IPS-15b (cell line): ENCODE results near the gene MCRS1.
A peak's percentile ranks its signal among the peaks of the same experiment; 100 is the strongest.
"Not testable (repeated sequence)": the region's sequence is repeated elsewhere in the genome, so short reads cannot be mapped to it uniquely, and the experiment has no call there.

Source experiments
- H3K27me3 ChIP-seq: one replicate; pipeline ENCODE4 v1.6.1; 2013; ENCODE audit warnings: low read length; ENCODE audit not compliant: control insufficient read depth, insufficient read depth
- H3K36me3 ChIP-seq: one replicate; pipeline ENCODE4 v1.6.1; 2013; ENCODE audit warnings: low read length; ENCODE audit not compliant: control insufficient read depth, insufficient read depth
- H3K4me1 ChIP-seq: one replicate; pipeline ENCODE4 v1.6.1; 2013; ENCODE audit warnings: mild to moderate bottlenecking, low read length; ENCODE audit not compliant: control insufficient read depth, insufficient read depth
- H3K4me3 ChIP-seq: one replicate; pipeline ENCODE4 v1.5.1; 2013; ENCODE audit warnings: low read depth, low read length
- H3K9ac ChIP-seq: one replicate; pipeline ENCODE4 v1.6.1; 2013; ENCODE audit warnings: low read depth, mild to moderate bottlenecking, low read length
- H3K9me3 ChIP-seq: one replicate; pipeline ENCODE4 v1.6.1; 2013; ENCODE audit warnings: mild to moderate bottlenecking, low read length; ENCODE audit not compliant: control insufficient read depth, insufficient read depth

Gene MCRS1, protein sequence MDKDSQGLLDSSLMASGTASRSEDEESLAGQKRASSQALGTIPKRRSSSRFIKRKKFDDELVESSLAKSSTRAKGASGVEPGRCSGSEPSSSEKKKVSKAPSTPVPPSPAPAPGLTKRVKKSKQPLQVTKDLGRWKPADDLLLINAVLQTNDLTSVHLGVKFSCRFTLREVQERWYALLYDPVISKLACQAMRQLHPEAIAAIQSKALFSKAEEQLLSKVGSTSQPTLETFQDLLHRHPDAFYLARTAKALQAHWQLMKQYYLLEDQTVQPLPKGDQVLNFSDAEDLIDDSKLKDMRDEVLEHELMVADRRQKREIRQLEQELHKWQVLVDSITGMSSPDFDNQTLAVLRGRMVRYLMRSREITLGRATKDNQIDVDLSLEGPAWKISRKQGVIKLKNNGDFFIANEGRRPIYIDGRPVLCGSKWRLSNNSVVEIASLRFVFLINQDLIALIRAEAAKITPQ

DNA sequence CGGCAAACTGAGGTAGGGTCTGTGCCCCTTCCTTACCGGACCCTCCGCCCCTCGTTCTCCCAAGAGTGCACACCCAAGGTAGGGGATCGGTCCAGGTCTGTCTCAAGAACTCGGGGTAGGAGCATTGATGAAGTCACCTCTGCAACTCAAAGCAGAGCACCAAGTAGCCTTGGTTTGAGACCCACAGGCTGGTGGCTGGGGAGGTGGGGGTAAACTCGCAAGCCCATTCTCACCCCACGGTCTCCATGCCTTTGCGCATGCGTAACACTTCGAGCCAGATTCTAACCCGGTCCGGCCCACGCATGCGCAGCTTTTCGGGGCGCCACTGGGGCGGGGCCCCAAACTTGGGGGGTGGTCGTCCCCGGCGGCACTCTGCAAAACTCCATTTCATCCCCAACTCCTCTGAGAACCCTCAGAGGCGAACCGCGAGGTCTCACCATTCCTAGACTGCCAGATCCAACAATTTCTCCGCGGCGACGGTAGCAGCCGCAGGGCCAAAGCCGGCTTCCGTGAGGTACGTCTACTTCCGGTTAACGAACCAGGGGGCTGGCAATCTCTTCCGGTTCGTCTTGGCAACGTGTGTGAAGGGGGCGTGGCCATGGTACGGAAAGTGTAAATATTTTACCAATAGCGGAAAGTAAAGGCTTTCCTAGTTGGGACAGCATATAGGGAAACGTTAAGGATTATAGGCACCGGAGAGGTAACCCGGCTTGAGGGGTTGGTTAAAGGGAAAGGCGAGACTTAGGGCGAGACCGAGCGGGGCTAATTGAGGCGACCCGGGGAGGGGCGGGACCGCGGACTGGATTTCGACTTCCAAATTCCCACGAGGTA is at the start of gene MCRS1:
Gene MCRS1, minus strand, starts transcription at position 532 of the 831 bp plus-strand sequence. CDS start 1,411 bp downstream, outside the sequence.
- Histone ChIP-seq H3K27me3 (no peaks in the 10 kb centered on the region), H3K4me3 (peak within 1 kb of the TSS; percentile 97), H3K36me3 (peaks cover 12% of the 10 kb centered on the region), H3K4me1 (peaks cover 4% of the 10 kb centered on the region), H3K9ac (peak within 1 kb of the TSS; percentile 92), H3K9me3 (no peaks in the 10 kb centered on the region)

DNA sequence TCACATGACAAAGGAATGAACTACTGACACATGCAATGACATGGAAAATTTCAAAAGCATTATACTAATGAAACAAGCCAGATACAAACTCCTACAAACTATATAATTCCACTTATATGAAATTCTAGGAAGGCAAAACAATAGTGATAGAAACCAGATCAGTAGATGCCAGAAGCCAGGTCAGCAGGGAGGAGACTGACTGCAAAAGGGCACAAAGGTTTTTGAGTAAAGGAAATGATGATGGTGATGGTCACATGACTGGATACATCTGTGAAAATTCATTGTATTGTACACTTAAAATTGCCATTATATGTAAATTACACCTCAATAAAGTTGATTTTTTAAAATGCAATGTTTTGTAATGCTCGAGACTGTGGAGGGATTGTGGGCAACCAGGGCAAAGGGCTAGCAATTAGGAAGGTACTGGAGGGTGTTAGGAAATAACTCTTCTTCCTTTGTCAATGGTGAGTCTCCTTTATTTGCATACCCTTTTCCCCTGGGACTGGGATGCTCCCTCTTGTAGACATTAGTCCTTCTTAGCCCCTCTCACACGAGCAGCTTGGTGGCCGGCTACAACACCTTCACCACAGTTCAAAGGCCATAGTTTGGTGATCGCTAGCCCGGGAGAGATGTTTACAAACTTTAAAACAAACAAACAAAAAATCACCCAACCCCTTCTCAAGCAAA is 48.7 kb upstream of the MCRS1 start:
- Histone ChIP-seq H3K9me3 (no peaks in the 10 kb centered on the region), H3K27me3 (no peaks in the 10 kb centered on the region), H3K36me3 (no peaks in the 10 kb centered on the region), H3K4me1 (peaks cover 5% of the 10 kb centered on the region), H3K4me3 (no peak overlapping the region), H3K9ac (no peak overlapping the region)

DNA sequence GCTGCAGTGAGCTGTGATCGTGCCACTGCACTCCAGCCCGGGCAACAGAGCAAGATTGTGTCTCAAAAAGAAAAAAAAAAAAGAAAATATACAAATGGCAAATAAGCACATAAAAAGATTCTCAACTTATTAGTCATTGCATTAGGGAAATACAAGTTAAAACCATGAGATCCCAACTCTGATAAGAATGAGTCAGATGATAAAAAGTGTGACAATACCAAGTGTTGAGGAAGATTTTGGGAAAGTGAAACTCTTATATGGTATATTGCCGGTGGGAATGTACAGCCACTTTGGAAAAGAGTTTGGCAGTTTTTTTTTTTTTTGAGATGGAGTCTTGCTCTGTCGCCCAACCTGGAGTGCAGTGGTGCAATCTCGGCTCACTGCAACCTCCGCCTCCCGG is 47.8 kb upstream of the MCRS1 start:
- Histone ChIP-seq H3K4me3 (no peak overlapping the region), H3K9me3 (no peaks in the 10 kb centered on the region), H3K36me3 (no peaks in the 10 kb centered on the region), H3K4me1 (peaks cover 2% of the 10 kb centered on the region), H3K27me3 (no peaks in the 10 kb centered on the region), H3K9ac (no peak overlapping the region)

DNA sequence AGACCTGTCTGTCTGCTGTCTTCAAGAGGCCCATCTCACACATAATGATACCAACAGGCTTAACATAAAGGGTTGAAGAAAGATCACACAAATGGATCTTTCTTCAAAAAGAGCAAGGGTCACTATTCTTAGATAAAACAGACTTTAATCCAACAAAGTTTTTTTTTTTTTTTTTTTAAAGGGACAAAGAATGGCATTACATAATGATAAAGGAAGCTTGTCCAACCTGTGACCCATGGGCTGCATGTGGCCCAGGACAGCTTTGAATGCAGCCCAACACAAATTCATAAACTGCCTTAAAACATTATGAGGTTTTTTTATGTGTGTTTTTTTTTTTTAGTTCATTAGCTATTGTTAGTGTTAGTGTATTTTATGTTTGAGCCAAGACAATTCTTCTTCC is 44.3 kb upstream of the MCRS1 start:
- Histone ChIP-seq H3K9me3 (no peaks in the 10 kb centered on the region), H3K4me3 (no peak overlapping the region), H3K4me1 (no peaks in the 10 kb centered on the region), H3K36me3 (no peaks in the 10 kb centered on the region), H3K9ac (no peak overlapping the region), H3K27me3 (no peaks in the 10 kb centered on the region)

DNA sequence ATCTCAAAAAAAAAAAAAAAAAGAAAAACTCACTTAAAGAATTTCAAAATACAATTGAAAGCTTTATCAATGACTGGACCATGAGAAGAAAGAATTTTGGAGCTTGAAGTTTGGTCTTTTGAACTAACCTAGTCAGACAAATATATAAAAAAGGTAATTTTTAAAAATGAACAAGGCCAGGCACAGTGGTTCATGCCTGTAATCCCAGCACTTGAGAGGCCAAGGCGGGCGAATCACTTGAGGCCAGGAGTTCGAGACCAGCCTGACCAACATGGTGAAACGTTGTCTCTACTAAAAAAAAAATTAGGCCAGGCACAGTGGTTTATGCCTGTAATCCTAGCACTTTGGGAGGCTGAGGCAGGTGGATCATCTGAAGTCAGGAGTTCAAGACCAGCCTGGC is 42.8 kb upstream of the MCRS1 start:
- not testable (repeated sequence) for H3K9ac ChIP-seq, H3K36me3 ChIP-seq, H3K4me1 ChIP-seq, H3K4me3 ChIP-seq, H3K9me3 ChIP-seq, H3K27me3 ChIP-seq

DNA sequence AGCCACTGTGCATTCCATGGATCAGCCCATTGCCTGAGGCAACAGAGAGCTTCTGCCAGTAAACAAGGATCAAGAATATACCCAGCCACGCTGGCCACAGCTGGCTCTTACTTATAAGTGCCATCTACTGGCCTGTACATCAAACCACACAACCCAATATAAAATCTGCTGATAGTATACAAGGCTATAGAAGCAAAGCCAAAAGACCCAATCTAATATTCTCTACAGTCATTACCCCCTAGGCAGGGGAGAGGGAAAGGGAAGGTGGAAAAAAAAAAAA is 41.9 kb upstream of the MCRS1 start:
- Histone ChIP-seq H3K9me3 (no peaks in the 10 kb centered on the region), H3K4me3 (no peak overlapping the region), H3K27me3 (no peaks in the 10 kb centered on the region), H3K36me3 (no peaks in the 10 kb centered on the region), H3K4me1 (no peaks in the 10 kb centered on the region), H3K9ac (no peak overlapping the region)

DNA sequence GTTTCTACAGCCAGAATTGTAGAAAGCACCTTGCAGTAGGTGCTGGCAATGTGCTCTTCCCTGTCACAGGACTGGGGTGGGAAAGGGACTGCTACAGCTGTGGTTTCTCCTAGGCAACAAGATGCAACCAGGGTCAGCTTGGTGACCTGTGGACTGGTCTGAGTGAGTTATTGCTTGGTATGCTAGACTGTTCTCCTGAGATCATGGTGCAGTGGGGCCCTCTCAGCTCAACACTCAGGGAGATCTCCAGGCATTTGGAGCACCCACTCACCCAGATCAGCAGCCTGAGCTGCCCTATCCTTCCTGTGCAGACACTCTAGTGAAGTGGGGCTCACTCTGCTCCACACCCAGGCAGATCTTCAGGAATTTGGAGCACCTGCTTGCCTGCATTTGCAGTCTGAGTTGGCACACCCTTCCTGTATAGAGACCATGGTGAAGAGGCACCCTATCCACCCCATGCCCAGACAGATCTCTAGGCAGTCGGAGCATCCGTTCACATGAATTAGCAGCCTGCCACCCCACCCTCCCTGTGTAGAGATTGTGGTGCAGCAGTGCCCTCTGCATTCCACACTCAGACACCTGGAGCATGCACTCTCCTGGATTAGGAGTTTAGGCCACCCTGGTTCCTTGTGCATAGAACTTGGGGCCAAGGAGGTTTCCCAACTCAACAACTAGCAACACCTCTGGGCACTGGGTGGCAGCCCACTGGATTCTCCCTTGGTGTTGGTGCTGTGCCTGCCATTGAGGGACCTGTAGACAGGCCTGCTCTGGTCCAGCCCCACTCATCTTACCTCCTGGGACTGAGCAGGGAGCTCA is 41.3 kb upstream of the MCRS1 start:
- no peak overlapping the region for H3K4me3 ChIP-seq
- no peaks in the 10 kb centered on the region for H3K4me1 ChIP-seq
- no peak overlapping the region for H3K9ac ChIP-seq
- no peaks in the 10 kb centered on the region for H3K27me3 ChIP-seq
- no peaks in the 10 kb centered on the region for H3K36me3 ChIP-seq
- H3K9me3 ChIP-seq, result no peaks in the 10 kb centered on the region

DNA sequence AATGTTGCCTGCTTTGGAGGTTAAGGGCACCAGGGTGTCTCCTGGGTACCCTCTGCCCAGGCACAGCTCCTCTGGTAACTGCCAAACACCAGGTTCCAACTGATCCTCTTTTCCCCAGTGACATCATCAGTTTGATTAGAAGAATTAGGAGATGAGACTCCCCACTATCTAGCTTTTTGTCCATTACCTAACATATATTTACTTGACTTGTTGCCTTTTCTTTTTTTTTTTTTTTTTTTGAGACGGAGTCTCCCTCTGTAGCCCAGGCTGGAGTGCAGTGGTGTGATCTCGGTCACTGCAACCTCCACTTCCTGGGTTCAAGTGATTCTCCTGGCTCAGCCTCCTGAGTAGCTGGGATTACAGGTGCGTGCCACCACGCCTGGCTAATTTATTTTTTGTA is 37.6 kb upstream of the MCRS1 start, which contains the start of gene FAM186B:
Gene FAM186B, minus strand, starts transcription at position 101 of the 400 bp plus-strand sequence. CDS start 162 bp downstream, outside the sequence.
- not testable (repeated sequence) for H3K4me1 ChIP-seq, H3K27me3 ChIP-seq, H3K9ac ChIP-seq, H3K36me3 ChIP-seq, H3K9me3 ChIP-seq, H3K4me3 ChIP-seq

DNA sequence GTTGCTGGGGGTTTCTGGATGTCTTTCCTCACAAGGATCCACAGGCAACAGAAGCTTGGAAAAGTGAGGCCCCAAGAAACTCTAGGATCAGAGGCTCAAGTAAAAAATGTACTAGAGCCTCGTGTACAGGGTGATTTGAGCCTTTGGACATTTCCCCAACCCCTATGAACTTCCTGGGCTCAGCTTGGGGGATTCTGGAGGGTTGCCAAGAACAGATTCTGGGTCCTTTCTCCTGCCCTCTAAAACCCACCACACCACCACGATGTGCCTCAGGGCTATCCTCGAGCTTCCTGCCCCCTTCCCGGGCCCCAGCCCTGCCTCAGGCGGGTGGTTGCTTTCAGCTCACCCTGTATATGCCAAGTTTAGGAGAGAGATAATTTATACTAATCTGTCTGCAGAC is 36.9 kb upstream of the MCRS1 start:
- peaks cover under 1% of the 10 kb centered on the region for H3K36me3 ChIP-seq
- no peak overlapping the region for H3K9ac ChIP-seq
- H3K4me1 ChIP-seq, result no peaks in the 10 kb centered on the region
- H3K4me3 ChIP-seq, result no peak overlapping the region
- no peaks in the 10 kb centered on the region for H3K27me3 ChIP-seq
- no peaks in the 10 kb centered on the region for H3K9me3 ChIP-seq

DNA sequence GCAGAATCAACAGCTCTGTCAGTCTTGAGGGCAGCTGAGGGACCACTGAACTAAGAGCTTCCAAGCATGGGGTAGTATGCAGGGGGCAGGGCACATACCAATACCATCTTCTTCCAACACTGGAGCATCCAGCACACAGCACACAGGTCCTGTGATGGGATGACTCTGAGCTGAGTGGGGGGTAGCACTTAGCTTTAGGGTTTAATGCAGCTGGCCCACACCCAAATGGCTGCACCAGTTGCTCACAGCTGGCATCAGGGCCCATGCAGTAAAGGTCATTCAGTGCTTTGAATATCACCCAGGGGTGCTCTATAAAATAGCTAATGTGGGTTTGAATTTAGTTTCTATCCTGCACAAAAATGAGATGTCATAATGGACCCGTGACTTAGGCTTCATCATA is 35.8 kb upstream of the MCRS1 start:
- peaks cover 2% of the 10 kb centered on the region for H3K36me3 ChIP-seq

DNA sequence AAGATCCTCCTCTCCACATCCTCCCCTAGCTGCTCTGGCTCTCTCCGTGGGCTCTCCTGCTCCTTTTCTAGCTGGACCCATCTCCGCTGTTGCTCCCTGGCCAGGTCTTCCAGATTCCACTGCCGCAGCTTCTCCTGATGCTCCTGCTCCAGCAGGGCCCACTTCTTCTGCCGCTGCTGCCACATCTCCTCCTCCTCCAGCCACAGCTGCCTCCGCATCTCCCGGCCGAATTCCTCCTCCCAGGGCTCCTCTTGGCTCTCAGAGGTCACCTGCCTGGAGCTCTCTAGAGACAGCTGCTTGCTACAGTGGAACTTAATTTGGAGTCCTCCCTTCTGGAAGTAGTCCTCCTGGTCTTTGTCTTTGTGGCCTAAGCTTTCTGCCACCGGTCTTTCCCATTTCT is 32.0 kb upstream of the MCRS1 start:
- H3K9me3 ChIP-seq, result no peaks in the 10 kb centered on the region
- H3K4me3 ChIP-seq, result no peak overlapping the region
- peaks cover 2% of the 10 kb centered on the region for H3K36me3 ChIP-seq
- no peaks in the 10 kb centered on the region for H3K27me3 ChIP-seq
- H3K4me1 ChIP-seq, result no peaks in the 10 kb centered on the region
- no peak overlapping the region for H3K9ac ChIP-seq

More for the DNA sequence above, 35.8 kb upstream of the MCRS1 start:
- Histone ChIP-seq H3K9ac (no peak overlapping the region), H3K4me1 (no peaks in the 10 kb centered on the region), H3K4me3 (no peak overlapping the region), H3K9me3 (no peaks in the 10 kb centered on the region), H3K27me3 (no peaks in the 10 kb centered on the region)
